GM18909 (cell line): ENCODE results near the gene PLCB3.
"Not testable (repeated sequence)": the region's sequence is repeated elsewhere in the genome, so short reads cannot be mapped to it uniquely, and the experiment has no call there.

Source experiments
- ATAC-seq: cut with Tn5 transposase; IDR thresholded peaks from one replicate; pipeline ENCODE4 v1.9.1; 2021; ENCODE audit warnings: mild to moderate bottlenecking; ENCODE audit not compliant: unreplicated experiment, poor library complexity

PLCB3 gene

DNA sequence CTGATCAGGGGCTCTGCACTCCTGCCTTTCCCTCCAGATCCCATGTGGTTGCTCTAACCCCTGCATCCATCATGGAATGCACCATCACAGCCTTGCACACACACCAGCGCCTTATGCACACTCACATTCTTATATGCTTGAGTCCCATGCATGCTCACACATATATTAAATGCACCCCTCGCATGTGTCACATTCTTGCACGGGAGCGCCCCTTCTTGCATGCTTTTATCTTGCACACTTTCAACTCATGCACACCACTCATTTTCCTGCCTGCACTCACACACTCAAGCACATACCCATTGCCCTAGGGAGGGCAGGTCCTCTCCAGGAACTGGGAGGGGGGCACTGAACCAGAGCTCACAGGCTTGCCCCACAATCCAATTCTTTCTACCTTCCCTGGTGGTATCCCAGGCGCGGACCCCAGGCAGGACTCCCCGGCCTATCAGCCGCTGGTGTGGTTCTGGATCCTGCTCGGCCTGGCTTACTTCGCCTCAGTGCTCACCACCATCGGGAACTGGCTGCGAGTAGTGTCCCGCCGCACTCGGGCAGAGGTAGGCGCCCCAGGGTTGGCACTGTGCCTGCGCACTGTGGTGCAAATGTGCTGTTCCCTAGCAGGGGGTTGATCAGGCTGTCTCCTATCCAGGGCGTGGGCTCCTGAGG lies 46.5 kb downstream of the PLCB3 start:
- ATAC-seq = no peak

GRCh38 chr11:64298966-64299846 lies 47.9 kb downstream of the PLCB3 start:
- ATAC-seq = no peak

GRCh38 chr11:64299847-64300648 lies 48.7 kb downstream of the PLCB3 start, which contains the start of gene CATSPERZ:
Gene CATSPERZ, plus strand, starts transcription at chr11:64300358. Its CDS starts 53 bp downstream, at chr11:64300411.
- ATAC-seq = no peak

GRCh38 chr11:64303109-64304031 lies 52.0 kb downstream of the PLCB3 start:
- no peak for ATAC-seq

DNA sequence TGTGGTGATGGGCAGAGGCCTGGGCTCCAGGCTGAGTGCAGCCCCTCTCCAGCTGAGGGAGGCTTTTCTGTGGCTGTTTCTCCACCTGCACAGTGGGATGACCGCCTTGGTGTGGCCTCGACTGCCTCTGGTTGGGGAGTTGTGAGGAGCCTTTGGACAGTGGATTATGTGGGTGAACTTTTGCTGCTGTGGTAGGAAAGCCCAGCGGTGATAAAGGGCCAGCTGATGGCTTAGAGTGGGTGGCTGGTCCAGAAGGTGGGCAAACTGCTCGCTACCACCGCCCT lies 52.6 kb downstream of the PLCB3 start:
- no peak for ATAC-seq

DNA sequence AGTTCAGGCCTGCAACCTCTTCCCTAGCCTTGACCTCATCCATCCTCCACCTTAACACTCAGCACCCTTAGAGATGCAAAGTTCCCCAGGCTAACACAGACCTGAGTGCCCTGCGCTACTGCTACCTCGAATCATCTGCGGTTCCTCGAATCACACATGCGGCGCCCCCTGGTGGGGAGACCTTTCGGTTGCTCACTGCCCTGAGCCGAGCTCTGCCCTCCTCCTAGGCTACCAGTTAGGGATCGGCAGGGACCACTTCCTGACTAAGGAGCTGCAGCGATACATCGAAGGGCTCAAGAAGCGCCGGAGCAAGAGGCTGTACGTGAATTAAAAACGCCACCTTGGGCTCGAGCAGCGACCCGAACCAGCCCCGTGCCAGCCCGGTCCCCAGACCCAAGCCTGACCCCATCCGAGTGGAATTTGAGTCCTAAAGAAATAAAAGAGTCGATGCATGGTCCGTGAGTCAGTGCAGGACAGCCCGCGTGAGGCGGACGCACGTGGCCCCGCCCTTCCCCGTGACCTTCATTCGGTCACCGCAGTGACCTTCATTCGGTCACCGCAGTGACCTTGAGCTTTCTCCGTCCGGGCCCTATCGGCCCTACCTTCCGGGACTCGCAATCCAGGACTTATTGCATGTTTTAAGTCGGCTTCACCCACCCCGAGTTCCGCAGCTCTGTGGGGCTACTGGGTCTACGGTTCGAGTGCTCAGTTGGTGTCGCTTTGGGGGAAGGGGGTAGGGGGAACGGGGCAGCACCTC lies 53.2 kb downstream of the PLCB3 start:
- peak; percentile 34 for ATAC-seq

- ATAC-seq = peak; percentile 79
These were observed 53.9 kb downstream of the PLCB3 start, which contains the start of gene ESRRA for GRCh38 chr11:64305075-64305690. Gene ESRRA, plus strand, starts transcription at chr11:64305524. Its CDS starts 1,656 bp downstream, at chr11:64307180.

GRCh38 chr11:64305691-64306562 lies 54.6 kb downstream of the PLCB3 start:
- peak; percentile 24 for ATAC-seq

GRCh38 chr11:64306563-64306875 lies 55.2 kb downstream of the PLCB3 start:
- ATAC-seq = no peak

DNA sequence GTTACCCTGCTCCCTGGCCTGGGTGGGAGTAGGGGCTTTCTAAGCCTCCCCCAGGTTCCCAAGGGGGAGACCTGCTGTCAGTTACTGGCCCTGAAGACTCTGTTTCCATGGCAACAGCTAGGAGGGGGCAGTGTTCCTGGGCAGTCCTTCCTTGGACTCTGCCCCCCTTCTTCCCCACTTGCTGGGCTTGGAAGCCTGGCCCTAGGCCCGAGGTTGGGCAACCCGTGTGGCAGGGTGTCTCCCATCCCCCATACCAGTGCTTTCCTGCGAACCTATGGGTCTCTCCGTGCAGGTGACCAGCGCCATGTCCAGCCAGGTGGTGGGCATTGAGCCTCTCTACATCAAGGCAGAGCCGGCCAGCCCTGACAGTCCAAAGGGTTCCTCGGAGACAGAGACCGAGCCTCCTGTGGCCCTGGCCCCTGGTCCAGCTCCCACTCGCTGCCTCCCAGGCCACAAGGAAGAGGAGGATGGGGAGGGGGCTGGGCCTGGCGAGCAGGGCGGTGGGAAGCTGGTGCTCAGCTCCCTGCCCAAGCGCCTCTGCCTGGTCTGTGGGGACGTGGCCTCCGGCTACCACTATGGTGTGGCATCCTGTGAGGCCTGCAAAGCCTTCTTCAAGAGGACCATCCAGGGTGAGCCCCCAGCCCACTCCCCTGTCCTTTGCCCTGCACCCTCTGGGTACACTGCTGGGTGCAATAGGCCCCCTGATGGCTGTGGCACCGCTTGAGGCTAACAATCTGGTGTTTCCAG lies 55.7 kb downstream of the PLCB3 start:
- no peak for ATAC-seq

DNA sequence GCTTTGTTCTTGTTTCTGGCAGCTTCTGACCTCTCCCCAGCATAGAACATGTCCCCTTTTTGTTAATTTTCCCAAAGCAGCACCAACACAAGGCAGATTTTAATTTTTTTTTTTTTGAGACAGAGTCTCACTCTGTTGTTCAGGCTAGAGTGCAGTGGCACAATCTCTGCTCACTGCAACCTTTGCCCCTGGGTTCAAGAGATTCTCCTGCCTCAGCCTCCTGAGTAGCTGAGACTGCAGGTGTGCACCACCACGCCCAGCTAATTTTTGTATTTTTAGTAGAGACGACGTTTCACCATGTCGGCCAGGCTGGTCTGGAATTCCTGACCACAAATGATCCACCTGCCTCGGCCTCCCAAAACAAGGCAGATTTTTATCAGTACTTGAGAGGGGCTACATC lies 56.5 kb downstream of the PLCB3 start:
- not testable (repeated sequence) for ATAC-seq

- no peak for ATAC-seq
These were observed 61.6 kb downstream of the PLCB3 start for GRCh38 chr11:64312947-64313346.

DNA sequence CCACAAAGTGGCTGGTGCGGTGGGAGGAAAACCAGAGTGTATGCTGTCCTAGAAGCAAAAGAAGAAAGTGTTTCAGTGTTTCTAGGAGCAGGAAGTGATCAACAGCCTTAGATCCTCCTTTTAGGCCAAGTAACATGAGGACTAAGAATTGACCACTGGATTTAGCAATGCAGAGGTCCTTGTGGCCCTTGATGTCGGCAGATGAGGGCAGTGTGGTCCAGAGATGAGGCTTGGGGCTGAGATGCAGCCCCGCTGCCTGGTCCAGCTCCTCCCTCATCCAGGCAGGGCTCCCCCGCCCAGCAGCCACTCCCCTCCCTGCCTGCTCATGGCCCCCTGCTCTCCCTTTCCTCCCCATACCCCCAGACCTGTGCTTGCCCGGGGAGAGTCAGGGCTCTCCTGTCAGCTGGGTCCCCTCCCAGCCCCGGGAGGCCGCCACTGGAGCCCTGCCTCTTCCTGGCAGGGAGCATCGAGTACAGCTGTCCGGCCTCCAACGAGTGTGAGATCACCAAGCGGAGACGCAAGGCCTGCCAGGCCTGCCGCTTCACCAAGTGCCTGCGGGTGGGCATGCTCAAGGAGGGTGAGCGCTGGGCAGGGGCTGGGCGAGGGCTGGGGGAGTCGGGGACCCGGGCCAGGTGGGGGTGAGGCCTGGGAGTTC lies 62.3 kb downstream of the PLCB3 start:
- ATAC-seq = no peak

DNA sequence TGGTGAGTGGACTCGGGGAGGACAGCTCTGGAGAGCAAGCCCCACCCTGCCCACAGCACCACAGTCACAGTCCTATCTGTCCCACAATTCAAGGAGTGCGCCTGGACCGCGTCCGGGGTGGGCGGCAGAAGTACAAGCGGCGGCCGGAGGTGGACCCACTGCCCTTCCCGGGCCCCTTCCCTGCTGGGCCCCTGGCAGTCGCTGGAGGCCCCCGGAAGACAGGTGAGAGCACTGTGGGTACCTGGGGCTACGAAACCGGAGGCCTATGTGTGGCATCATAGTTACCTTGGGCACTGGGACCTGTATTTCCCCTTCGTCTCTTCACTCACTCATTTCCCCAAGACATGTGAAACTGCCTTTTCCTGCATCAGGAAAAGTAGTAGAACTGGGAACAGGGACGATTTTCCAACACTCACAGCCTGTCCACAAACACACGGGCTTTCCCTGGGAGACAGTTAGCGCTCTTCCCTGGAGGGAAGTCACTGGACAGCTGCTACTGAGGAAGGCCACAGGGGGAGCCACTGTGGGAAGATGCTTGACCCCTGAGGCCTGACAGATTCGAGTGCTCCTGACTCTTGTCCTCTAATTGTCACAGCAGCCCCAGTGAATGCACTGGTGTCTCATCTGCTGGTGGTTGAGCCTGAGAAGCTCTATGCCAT lies 62.9 kb downstream of the PLCB3 start:
- ATAC-seq = no peak

DNA sequence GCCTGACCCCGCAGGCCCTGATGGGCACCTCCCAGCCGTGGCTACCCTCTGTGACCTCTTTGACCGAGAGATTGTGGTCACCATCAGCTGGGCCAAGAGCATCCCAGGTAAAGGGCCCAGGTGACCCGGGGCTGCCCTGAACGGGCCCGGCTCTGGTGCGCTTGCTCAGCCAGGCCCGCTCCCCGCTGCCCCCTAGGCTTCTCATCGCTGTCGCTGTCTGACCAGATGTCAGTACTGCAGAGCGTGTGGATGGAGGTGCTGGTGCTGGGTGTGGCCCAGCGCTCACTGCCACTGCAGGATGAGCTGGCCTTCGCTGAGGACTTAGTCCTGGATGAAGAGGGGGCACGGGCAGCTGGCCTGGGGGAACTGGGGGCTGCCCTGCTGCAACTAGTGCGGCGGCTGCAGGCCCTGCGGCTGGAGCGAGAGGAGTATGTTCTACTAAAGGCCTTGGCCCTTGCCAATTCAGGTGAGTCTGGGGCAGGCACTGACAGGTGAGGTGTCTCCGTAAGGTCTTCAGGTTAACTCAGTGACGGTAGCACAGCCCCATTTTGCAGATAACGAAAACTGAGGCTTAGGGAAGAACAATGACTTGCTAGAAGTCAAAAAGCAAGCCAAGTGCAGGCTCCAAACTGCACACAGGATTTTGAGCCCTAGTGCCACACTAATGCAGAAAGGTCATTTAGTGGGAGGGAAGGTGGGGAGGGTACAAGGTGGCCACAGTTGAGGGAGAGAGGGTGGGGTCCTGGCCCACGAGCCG lies 63.7 kb downstream of the PLCB3 start:
- ATAC-seq = no peak
